ENCODE results near the gene MTMR12. TPM values are rescaled to one million over a fixed set of nuclear protein-coding genes. Genes with fewer than 3 reads are reported as not detected.

Gene MTMR12
- total and polyA plus RNA-seq, 2 donors (not counting 1 experiment from before 2014, with no cell fraction given) = 18.5 to 18.6 TPM

- H3K4me2 ChIP-seq (ENCODE audit: extremely low read depth, insufficient read depth, low read length) = no peak overlapping the region
These were observed 79.5 kb downstream of the MTMR12 start for GRCh38 chr5:32233220-32233695.

GRCh38 chr5:32232441-32233219, 80.1 kb downstream of the MTMR12 start:
- Histone ChIP-seq H4K20me1 (ENCODE audit: control insufficient read depth, extremely low read depth, insufficient read depth, low read length) (no peaks in the 10 kb centered on the region), H3K27ac (ENCODE audit: insufficient read depth, low read length) (no peak overlapping the region), H3K4me2 (ENCODE audit: extremely low read depth, insufficient read depth, low read length) (no peak overlapping the region), H3K79me2 (ENCODE audit: control insufficient read depth, insufficient read depth, low read length) (no peaks in the 10 kb centered on the region), H3K27me3 (ENCODE audit: control insufficient read depth, insufficient read depth, low read length) (no peaks in the 10 kb centered on the region), H3K4me3 (replicated peaks in 1 of 4; ENCODE audit: control extremely low read depth in 1 of 4, insufficient read depth in 1 of 4, low read depth in 3 of 4, low read length in 4 of 4) (no peak overlapping the region), H3K4me1 (ENCODE audit: control insufficient read depth, extremely low read depth, insufficient read depth, low read length) (peaks cover 5% of the 10 kb centered on the region), H3K36me3 (ENCODE audit: control insufficient read depth, insufficient read depth, low read length) (peaks cover 4% of the 10 kb centered on the region), H3K9ac (ENCODE audit: insufficient read depth, low read length) (no peak overlapping the region), H2AFZ (ENCODE audit: low read length) (no peak overlapping the region), H3K9me3 (ENCODE audit: control insufficient read depth, insufficient read depth, low read depth, low read length) (no peaks in the 10 kb centered on the region)
- TF ChIP-seq EZH2 (IDR thresholded peaks at IDR 0.05; ENCODE audit: low read length, missing control alignments) (no peak), CTCF (conservative IDR thresholded peaks at IDR 0.05 in 1 of 2, IDR thresholded peaks at IDR 0.05 in 1 of 2; ENCODE audit: low read depth in 1 of 2, low read length in 2 of 2) (peak; percentile 68 to 84)
- peak; percentile 56 to 76 for DNase-seq (ENCODE audit: low read depth in 2 of 2)

More at GRCh38 chr5:32233220-32233695, 79.5 kb downstream of the MTMR12 start:
- Histone ChIP-seq H3K4me3 (replicated peaks in 1 of 4; ENCODE audit: control extremely low read depth in 1 of 4, insufficient read depth in 1 of 4, low read depth in 3 of 4, low read length in 4 of 4) (no peak overlapping the region), H3K9ac (ENCODE audit: insufficient read depth, low read length) (no peak overlapping the region), H3K27ac (ENCODE audit: insufficient read depth, low read length) (no peak overlapping the region), H3K4me1 (ENCODE audit: control insufficient read depth, extremely low read depth, insufficient read depth, low read length) (peaks cover 5% of the 10 kb centered on the region), H3K79me2 (ENCODE audit: control insufficient read depth, insufficient read depth, low read length) (no peaks in the 10 kb centered on the region), H3K27me3 (ENCODE audit: control insufficient read depth, insufficient read depth, low read length) (no peaks in the 10 kb centered on the region), H3K36me3 (ENCODE audit: control insufficient read depth, insufficient read depth, low read length) (peaks cover 4% of the 10 kb centered on the region), H2AFZ (ENCODE audit: low read length) (no peak overlapping the region), H4K20me1 (ENCODE audit: control insufficient read depth, extremely low read depth, insufficient read depth, low read length) (no peaks in the 10 kb centered on the region), H3K9me3 (ENCODE audit: control insufficient read depth, insufficient read depth, low read depth, low read length) (no peaks in the 10 kb centered on the region)
- TF ChIP-seq EZH2 (IDR thresholded peaks at IDR 0.05; ENCODE audit: low read length, missing control alignments) (no peak), CTCF (conservative IDR thresholded peaks at IDR 0.05 in 1 of 2, IDR thresholded peaks at IDR 0.05 in 1 of 2; ENCODE audit: low read depth in 1 of 2, low read length in 2 of 2) (no peak)
- DNase-seq (ENCODE audit: low read depth in 2 of 2) = peak in 1 of 2 donors; percentile 7

DNA sequence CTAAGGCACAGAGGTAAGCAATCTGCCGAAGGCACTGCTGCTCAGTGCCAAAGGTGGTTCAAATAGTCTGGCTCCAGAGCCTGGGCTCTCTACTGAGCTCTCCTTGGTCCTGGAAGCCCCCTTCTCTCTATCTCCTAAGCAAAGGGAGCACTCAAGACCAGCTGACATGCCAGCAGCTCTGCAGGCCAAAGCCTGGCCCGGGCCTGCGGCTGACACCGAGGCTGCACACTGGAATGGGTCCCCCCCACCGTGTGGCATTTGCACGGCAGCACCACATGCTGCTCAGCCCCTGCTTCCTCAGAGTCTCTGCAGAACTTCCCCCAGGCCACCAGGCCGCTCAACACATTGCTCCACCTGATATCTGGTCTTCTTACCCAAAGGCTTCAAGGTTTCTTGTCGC, 80.8 kb downstream of the MTMR12 start:
- Histone ChIP-seq H3K27ac (ENCODE audit: insufficient read depth, low read length) (no peak overlapping the region), H3K4me3 (replicated peaks in 1 of 4; ENCODE audit: control extremely low read depth in 1 of 4, insufficient read depth in 1 of 4, low read depth in 3 of 4, low read length in 4 of 4) (no peak overlapping the region), H3K36me3 (ENCODE audit: control insufficient read depth, insufficient read depth, low read length) (peaks cover 4% of the 10 kb centered on the region), H2AFZ (ENCODE audit: low read length) (no peak overlapping the region), H3K79me2 (ENCODE audit: control insufficient read depth, insufficient read depth, low read length) (no peaks in the 10 kb centered on the region), H3K27me3 (ENCODE audit: control insufficient read depth, insufficient read depth, low read length) (no peaks in the 10 kb centered on the region), H3K9ac (ENCODE audit: insufficient read depth, low read length) (no peak overlapping the region), H3K4me1 (ENCODE audit: control insufficient read depth, extremely low read depth, insufficient read depth, low read length) (peaks cover 5% of the 10 kb centered on the region), H4K20me1 (ENCODE audit: control insufficient read depth, extremely low read depth, insufficient read depth, low read length) (no peaks in the 10 kb centered on the region), H3K9me3 (ENCODE audit: control insufficient read depth, insufficient read depth, low read depth, low read length) (no peaks in the 10 kb centered on the region), H3K4me2 (ENCODE audit: extremely low read depth, insufficient read depth, low read length) (no peak overlapping the region)
- no peak for DNase-seq (ENCODE audit: low read depth in 2 of 2)
- TF ChIP-seq CTCF (conservative IDR thresholded peaks at IDR 0.05 in 1 of 2, IDR thresholded peaks at IDR 0.05 in 1 of 2; ENCODE audit: low read depth in 1 of 2, low read length in 2 of 2) (no peak), EZH2 (IDR thresholded peaks at IDR 0.05; ENCODE audit: low read length, missing control alignments) (no peak)

All from fibroblast of lung (primary cell).